Dedifferentiated amniotic fluid mesenchymal stem cell (primary cell): ENCODE data around the gene OSBPL8.
A peak's percentile ranks its signal among the peaks of the same experiment; 100 is the strongest.

Source experiments
- DNase-seq: peaks from one replicate; pipeline ENCODE4 v3.0.0-alpha.2; 2016; ENCODE audit errors: extremely low spot score

The OSBPL8 gene

GRCh38 chr12:76559400-76560085 lies at the start of gene OSBPL8:
Gene OSBPL8 (minus strand): TSS chr12:76559771. CDS start chr12:76487551, 72,220 bp downstream.
- peak; percentile 76 for DNase-seq

- no peak for DNase-seq
These were observed 48.5 kb upstream of the OSBPL8 start for GRCh38 chr12:76608070-76608469.

- no peak for DNase-seq
These were observed 35.5 kb upstream of the OSBPL8 start for GRCh38 chr12:76595056-76595455.

- peak; percentile 51 for DNase-seq
These were observed 31.9 kb upstream of the OSBPL8 start for GRCh38 chr12:76591476-76591875.

GRCh38 chr12:76590131-76590530 lies 30.6 kb upstream of the OSBPL8 start:
- no peak for DNase-seq

- peak; percentile 55 for DNase-seq
These were observed 29.5 kb upstream of the OSBPL8 start for GRCh38 chr12:76588881-76589565.

GRCh38 chr12:76587428-76588178 lies 28.0 kb upstream of the OSBPL8 start:
- DNase-seq = peak; percentile 39

- DNase-seq = peak; percentile 60
These were observed 27.3 kb upstream of the OSBPL8 start for GRCh38 chr12:76586764-76587395.

- DNase-seq = no peak
These were observed 23.7 kb upstream of the OSBPL8 start for GRCh38 chr12:76583301-76583700.

GRCh38 chr12:76573840-76574373 lies 14.3 kb upstream of the OSBPL8 start:
- no peak for DNase-seq

GRCh38 chr12:76571256-76571655 lies 11.7 kb upstream of the OSBPL8 start:
- no peak for DNase-seq

- no peak for DNase-seq
These were observed 10.4 kb upstream of the OSBPL8 start for GRCh38 chr12:76569685-76570604.

GRCh38 chr12:76568888-76569551 lies 9.4 kb upstream of the OSBPL8 start:
- no peak for DNase-seq

- DNase-seq = no peak
These were observed 8.6 kb upstream of the OSBPL8 start for GRCh38 chr12:76568130-76568529.

GRCh38 chr12:76563061-76563460 lies 3.5 kb upstream of the OSBPL8 start:
- DNase-seq = no peak

- no peak for DNase-seq
These were observed 2.6 kb upstream of the OSBPL8 start for GRCh38 chr12:76562130-76562529.

GRCh38 chr12:76560086-76560491 lies 518 bp upstream of the OSBPL8 start:
- no peak for DNase-seq

- peak; percentile 17 for DNase-seq
These were observed 729 bp downstream of the OSBPL8 start for GRCh38 chr12:76558684-76559399.

GRCh38 chr12:76556368-76556767 lies 3.2 kb downstream of the OSBPL8 start:
- no peak for DNase-seq

- no peak for DNase-seq
These were observed 3.8 kb downstream of the OSBPL8 start for GRCh38 chr12:76555797-76556196.
